Smooth muscle cell of the pulmonary artery (primary cell): Measurements from ENCODE around the gene ZNF814. TPM values are rescaled to one million over a fixed set of nuclear protein-coding genes. Genes with fewer than 3 reads are reported as not detected.

ENCODE experiments used
- total RNA-seq: library from RNA; depleted of rRNA; stranded (reverse); fragments of >200 nt; gene quantifications from 2 replicates; pipeline ENCODE4 v1.2.3, GENCODE V29; 2014

Gene ZNF814
- total RNA-seq = 6.6 and 8.0 TPM in 2 replicates

GRCh38 chr19:57888560-57889231 lies at the start of gene ZNF814:
Gene ZNF814 (minus strand): TSS chr19:57889037. CDS start chr19:57888802, 235 bp downstream.

GRCh38 chr19:57934820-57935665 lies 46.2 kb upstream of the ZNF814 start, which contains the start of gene ZNF418:
Gene ZNF418 (minus strand): TSS chr19:57935402. CDS start chr19:57933822, 1,580 bp downstream.

GRCh38 chr19:57916168-57916995 lies 27.5 kb upstream of the ZNF814 start, which contains the start of gene ZNF417:
Gene ZNF417 (minus strand): TSS chr19:57916592. CDS start chr19:57916411, 181 bp downstream.

GRCh38 chr19:57849666-57850473 lies 39.0 kb downstream of the ZNF814 start, which contains the start of gene ZNF587:
Gene ZNF587 (plus strand): TSS chr19:57849859. CDS start chr19:57850039, 180 bp downstream.

GRCh38 chr19:57830071-57830602 lies 58.7 kb downstream of the ZNF814 start, which contains the start of gene ZNF587B:
Gene ZNF587B (plus strand): TSS chr19:57830299. CDS start chr19:57830529, 230 bp downstream.

GRCh38 chr19:57814505-57815246 lies 74.2 kb downstream of the ZNF814 start, which contains the start of gene ZNF552:
Gene ZNF552 (minus strand): TSS chr19:57814913. CDS start chr19:57814743, 170 bp downstream.

Other genes with a start within 250 kb of the ZNF814 start
- gene ZSCAN4, start 220.1 kb downstream of the ZNF814 start, total RNA-seq = 0.07 TPM in 1 of 2 replicates, not detected in the other
- 5.3 and 5.7 TPM in 2 replicates for gene ZNF551, start 207.1 kb downstream of the ZNF814 start, total RNA-seq
- gene ZNF154, start 179.8 kb downstream of the ZNF814 start, total RNA-seq = 7.0 and 8.1 TPM in 2 replicates
- gene ZNF671, start 161.4 kb downstream of the ZNF814 start, total RNA-seq = 9.5 and 11.7 TPM in 2 replicates
- gene ZNF776, start 142.2 kb downstream of the ZNF814 start, total RNA-seq = 13.2 and 14.1 TPM in 2 replicates
- 13.7 and 15.0 TPM in 2 replicates for gene ZNF586, start 119.4 kb downstream of the ZNF814 start, total RNA-seq
- gene ZNF552, start 74.1 kb downstream of the ZNF814 start, total RNA-seq = 4.3 and 4.4 TPM in 2 replicates
- 20.1 and 23.4 TPM in 2 replicates for gene ZNF587B, start 58.7 kb downstream of the ZNF814 start, total RNA-seq
- 33.7 and 35.8 TPM in 2 replicates for gene ZNF587, start 39.2 kb downstream of the ZNF814 start, total RNA-seq
- gene ZNF417, start 27.6 kb upstream of the ZNF814 start, total RNA-seq = 20.2 and 25.7 TPM in 2 replicates
- 5.7 and 6.2 TPM in 2 replicates for gene ZNF418, start 46.4 kb upstream of the ZNF814 start, total RNA-seq
- 4.0 and 4.9 TPM in 2 replicates for gene ZNF256, start 58.7 kb upstream of the ZNF814 start, total RNA-seq
- gene C19orf18, start 85.5 kb upstream of the ZNF814 start, total RNA-seq = not detected in 2 replicates
- gene ZNF606, start 113.8 kb upstream of the ZNF814 start, total RNA-seq = 11.5 and 12.5 TPM in 2 replicates
- gene ZSCAN1, start 145.0 kb upstream of the ZNF814 start, total RNA-seq = 0.46 TPM in 1 of 2 replicates, not detected in the other
- 5.1 and 6.1 TPM in 2 replicates for gene ZNF135, start 170.2 kb upstream of the ZNF814 start, total RNA-seq
- gene ZSCAN18, start 209.2 kb upstream of the ZNF814 start, total RNA-seq = 55.8 and 67.1 TPM in 2 replicates